ENCODE results near the gene PLA2G4E.

The PLA2G4E gene

DNA sequence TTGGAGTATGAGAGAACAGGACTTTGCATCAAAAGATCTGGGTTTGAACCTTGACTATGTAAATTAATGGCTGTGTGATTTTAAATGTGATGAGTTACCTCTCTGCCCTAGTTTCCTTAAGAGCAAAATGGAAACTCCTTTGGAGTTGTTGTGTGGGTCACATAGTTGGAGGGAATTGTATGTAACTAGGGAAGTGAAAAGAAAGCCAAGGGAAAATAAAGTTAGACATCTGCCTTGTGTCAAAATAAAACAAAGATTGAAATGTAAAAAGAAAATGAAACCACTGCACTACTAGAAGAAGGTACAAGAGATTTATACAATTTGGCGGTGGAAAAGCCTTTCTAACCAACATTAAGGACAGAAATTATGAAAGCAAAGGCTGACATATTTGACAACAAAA lies 46.8 kb downstream of the PLA2G4E start:
- DNase-seq = no peak

DNA sequence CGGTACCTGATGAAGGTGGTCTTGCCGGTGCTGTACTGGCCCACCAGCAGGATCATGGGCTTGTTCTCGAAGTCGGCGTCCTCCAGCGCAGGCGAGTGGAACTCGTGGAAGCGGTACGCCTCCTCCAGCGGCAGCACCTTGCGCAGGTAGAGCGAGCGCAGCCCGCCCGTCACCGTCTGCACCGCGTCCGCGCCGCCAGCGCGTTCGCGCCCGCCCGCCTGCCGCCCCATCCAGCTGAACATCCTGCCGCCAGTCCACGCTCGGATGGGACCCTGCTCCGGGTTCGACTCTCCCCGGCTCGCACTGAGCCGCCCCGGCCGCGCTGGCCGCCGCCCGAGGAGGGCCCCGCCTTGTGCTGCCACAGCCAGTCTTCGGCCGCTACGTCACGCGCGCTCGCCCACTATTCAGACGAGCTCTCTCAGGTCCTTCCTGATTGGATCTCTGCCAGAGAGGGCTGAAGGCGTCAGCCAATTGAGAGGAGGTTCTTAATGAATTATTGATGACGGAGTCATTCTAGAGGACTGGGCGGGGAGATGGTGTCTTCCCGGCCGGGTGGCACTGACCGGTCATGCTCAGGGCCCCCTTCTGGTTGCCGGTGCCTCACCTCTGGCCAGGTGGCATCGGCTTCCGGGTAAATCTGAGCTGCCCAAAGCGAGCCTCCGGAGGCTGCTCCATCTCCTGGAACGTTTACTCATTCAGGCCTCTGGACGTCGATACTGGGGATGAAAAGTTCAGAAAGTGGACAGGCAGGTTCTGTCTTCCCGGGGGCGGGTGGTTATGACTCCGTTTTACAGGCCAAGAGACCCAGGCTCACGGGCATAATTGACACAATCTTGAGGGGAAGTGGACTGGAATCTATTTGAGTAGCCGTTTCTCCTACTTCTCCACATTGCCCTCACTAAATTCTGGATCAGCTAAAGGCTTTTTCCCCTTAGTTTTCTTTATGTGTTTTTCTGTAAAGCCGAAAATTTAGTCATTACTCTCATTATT lies 48.3 kb downstream of the PLA2G4E start, which contains the start of gene EHD4:
Gene EHD4 (minus strand): TSS at position 305 of the 990 bp plus-strand sequence. CDS start 63 bp downstream, at position 242.
- peak; percentile 95 for DNase-seq

GRCh38 chr15:41971895-41972252 lies 49.0 kb downstream of the PLA2G4E start:
- DNase-seq = no peak

DNA sequence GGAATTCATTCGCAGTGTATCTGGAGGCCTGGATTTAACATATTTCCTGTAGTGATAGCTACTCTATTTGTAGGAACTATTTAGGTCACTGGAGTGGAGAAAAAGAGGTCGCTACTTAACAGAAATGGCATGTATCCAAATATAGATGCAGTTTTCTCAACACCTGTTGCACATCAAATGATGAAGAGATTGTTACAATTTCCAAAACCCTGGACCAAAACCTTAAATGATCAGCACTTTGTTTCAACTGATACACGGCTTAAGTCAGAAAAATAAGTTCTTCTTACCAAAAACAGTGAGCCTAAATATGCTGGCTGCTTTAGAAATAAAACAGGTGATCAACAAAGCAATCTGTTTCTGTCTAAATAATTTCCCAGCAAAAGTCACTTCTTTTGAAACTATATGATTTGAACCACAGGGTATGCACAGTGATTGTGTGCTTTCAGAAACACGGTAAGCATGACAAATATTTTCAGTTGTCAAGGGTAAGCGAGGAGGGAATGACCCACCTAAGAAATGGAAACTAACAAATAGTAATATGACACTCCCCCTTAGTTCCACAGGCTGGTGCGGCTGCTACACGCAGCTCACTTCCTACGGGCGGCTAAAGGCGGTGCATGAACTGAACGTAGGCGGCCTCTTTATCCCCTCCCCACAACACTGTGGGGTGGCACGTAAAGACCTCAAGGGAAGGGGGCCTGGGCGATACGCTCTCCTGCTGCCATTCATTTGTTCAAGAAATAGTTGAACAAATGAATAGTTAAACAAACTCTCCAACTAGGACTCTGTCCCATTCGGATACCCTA lies 49.5 kb downstream of the PLA2G4E start:
- DNase-seq = peak in 1 of 2 experiments; percentile 3

- no peak for DNase-seq
Measured at GRCh38 chr15:41970456-41970855, 50.4 kb downstream of the PLA2G4E start.

DNA sequence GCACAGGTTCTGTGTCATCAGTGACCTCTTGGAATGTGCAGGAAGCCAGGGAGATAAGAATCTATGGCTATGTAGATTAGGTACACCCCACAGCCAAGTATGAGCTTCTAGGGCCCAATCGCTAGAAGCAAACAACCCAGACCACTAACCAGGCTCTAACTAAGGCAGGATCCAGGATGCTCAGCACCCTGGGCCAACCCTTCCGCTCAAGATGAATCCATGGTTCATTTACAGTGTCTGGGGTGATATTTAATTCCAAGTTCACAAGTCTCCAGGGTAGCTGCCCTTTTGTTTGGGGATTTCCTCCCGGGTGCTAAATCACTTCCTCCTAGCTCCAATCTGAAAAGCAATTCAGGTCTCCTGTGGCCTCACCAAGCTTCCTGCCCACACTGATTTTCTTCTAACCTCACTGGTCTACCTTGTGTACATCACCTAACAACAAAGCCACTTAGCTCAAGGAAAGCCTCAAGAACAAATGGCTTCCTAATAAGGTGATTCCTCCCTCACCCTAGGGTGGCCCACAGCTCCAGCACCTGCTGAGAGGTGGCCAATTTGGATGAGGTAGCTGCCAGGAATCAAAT lies 50.9 kb downstream of the PLA2G4E start:
- DNase-seq = no peak

DNA sequence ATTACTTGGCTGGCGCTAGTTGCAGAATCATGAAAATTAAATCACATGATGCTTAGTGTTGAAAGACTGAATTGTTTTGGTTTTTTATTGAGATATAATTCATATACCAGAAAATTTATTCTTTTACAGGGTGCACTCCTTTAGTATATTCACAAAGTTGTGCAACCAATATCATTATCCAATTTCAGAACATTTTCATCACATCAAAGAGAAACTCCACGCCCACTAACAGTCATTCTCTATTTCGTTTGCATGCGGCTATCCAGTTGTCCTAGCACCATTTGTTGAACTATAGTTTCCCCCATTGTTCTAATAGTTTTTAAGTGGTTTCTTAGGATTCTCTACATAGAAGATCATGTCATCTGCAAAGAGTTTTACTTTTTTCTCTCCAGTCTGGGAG lies 52.1 kb downstream of the PLA2G4E start:
- no peak for DNase-seq

DNA sequence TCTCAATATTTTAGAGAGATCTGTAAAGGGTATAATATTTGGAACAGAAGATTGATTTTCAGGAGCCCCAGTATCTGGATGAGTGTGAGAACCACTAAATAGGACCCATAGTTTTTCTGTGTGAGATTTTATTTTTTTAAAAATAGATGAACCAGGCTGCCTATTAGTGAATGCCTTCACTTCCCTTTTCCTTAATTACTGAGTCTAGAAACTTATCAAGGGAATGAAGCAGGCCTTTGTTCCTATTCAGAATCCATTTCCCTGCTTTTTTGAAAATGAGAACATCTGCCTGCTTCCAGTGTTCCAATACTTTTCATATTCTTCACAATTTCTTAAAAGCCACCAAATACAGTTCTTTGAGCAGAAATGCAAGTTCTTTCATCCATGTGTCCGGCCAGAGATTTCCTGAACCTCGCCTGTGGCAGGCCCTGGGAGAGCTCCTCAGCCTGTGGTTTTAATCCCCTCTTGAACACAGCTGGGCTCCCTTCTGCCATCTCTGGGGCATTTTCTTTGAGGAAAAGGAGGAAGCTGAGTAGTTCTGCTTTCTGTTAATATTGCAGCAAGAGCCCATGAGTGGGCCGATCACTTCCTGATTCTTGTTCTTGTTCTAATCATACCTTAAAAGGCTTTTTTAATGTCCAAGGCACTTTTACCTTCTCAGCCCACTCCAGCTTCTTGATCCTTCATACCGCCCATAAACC lies 53.2 kb downstream of the PLA2G4E start:
- no peak for DNase-seq

DNA sequence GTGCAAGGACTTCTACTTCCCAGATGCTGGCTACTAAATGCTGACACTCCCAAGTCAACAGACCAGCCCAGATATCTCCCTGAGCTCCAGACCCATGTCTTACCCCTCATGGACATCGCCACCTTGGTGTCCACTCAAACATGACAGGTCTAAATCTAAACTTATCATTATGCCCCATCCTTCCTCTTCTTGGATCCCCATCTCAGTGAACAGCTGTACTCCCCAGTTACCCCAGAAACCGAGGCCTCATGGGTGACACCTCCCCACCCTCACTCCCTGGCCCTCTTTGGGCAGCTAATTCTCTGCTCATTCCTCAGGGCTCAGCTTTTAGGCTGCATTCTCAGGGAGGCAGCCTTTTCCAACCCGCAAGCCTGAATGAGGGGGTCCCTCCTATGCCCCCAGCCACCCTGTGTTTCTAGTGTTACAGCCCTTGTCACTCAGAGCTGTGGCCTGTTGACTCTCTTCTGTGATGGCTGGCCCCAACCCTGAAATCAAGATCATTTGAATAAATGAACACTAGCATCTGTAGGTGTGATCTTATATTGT lies 53.8 kb downstream of the PLA2G4E start:
- DNase-seq = no peak

GRCh38 chr15:41966414-41966812 lies 54.4 kb downstream of the PLA2G4E start:
- DNase-seq = no peak

- no peak for DNase-seq
Measured at GRCh38 chr15:41965441-41966413, 55.1 kb downstream of the PLA2G4E start.

- DNase-seq = no peak
Measured at GRCh38 chr15:41961595-41962202, 59.1 kb downstream of the PLA2G4E start.

DNA sequence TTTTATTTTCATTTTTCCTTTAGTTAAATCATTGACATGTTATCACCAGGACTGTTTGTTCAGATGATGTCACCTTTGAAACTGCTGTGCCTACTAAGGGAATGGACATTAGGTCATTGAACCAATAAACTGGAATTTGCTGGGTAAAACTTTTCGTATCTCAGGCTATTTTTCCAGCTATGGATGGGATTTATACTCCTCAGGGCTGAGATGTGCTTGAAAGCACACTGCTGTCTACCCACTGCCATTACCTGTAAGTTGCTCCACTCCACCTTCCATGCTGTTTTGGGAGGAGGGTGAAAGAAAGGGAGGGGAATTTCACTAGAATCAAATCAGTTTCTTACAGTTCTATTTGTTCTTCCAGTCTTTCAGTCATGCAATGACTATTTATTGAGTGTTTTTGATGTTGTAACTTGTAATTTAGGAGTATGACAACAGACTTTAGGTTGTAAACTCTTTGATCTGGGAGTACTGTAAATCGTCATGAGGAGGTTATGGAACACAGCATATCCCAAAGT lies 59.8 kb downstream of the PLA2G4E start:
- DNase-seq = no peak

GRCh38 chr15:41958002-41958420 lies 62.8 kb downstream of the PLA2G4E start:
- no peak for DNase-seq

DNA sequence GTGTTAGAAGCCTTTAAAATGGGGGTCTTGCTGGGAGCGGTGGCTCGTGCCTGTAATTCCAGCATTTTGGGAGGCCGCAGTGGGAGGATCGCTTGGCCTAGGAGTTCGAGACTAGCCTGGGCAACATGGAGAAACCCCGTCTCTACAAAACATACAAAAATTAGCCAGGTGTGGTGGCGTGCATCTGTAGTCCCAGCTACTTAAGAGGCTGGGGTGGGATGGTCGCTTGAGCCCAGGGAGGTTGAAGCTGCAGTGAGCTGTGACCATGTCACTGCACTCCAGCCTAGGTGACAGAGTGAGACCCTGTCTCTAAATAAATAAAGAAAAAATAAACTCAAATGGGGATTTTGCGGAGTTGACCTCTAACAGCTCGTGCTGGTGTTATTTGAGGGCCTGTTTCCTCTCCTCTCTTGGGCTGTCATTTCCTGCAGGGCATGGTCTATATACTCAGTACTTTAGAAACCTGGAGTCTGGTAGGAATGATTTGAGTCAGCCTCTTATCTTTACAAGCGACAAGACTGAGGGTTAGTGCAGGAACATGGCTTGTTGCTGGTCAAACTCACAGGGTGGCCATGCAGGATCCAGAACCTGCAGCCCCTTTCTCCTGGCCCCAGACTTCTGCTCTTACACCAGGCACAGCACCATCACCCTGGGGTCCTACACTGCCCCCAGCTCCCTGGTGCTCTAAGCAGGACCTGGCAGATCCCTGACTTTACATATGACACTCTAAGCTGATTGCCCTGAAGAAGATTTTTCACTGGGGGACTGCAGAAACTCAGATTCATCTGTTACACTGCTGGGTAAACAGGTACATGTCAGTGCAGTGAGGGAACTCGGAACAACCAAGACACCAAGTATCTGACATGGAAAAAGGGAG lies 63.6 kb downstream of the PLA2G4E start:
- DNase-seq = no peak

DNA sequence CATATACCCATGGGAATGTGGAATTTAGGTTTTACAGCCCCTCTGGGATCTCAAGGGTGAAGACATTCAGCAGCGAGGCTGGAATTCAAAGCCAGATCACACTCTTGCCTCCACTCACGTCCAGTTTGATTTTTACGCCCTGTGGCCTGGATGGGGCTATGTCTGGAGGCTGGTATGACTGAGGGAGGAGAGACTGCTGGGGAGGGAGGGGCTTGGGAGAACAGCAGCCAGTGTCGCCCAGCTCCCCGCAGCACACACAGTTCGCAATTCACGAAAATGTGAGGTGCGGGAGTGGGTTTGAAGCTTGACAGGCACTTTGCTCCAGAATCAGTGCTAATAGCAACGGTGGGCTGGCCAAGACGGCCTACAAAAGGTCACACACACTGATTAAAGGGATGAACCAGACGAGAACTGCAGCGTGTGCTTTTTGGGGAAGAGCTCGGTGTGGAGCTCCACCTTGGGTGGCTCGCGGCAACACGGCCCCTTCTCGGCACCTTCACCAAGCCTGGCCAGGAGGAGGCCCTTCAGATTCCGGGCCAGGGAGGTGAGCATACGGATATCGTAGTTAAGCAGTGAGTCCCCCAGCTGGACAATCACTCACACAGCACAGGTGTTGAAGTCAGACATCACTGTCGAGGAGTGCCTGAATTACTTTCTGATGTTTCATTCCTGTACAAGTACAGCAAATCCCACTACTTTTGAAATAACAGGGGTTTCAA lies 64.9 kb downstream of the PLA2G4E start:
- no peak for DNase-seq

DNA sequence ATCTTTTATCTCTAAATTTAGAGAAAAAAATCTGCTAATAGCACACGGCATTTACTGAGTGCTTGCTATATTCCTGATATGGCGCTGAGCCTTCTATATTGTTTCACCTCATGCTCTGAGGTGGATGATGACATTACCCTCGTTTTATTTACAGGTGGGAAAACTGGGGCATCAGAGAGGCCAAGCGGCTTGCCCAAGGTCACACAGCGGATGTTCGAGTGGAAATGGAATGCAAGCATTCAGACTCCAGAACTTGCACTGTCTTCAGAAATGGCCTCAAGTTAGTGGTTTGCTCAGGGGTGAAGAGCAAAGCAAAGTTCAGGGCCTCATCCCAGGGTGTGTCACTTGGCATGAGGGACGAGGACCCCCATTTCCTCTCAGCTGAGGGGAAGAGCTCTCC lies 65.7 kb downstream of the PLA2G4E start:
- no peak for DNase-seq

- no peak for DNase-seq
Measured at GRCh38 chr15:41954036-41954435, 66.8 kb downstream of the PLA2G4E start.
